ENCODE measurements around the gene FER.
"Not testable (repeated sequence)": the region's sequence is repeated elsewhere in the genome, so short reads cannot be mapped to it uniquely, and the experiment has no call there.

The FER gene

GRCh38 chr5:108748401-108749127, 867 bp downstream of the FER start:
- peak; percentile 99 for DNase-seq

GRCh38 chr5:108749128-108749861, 1.6 kb downstream of the FER start:
- DNase-seq, result peak; percentile 34

- DNase-seq, result no peak
Observed at GRCh38 chr5:108753331-108753730, 5.6 kb downstream of the FER start.

GRCh38 chr5:108753877-108754276, 6.2 kb downstream of the FER start:
- DNase-seq, result no peak

- no peak for DNase-seq
Observed at GRCh38 chr5:108760512-108760911, 12.8 kb downstream of the FER start.

- DNase-seq, result no peak
Observed at GRCh38 chr5:108762660-108763059, 15.0 kb downstream of the FER start.

GRCh38 chr5:108763222-108763916, 15.7 kb downstream of the FER start:
- no peak for DNase-seq

GRCh38 chr5:108765647-108766046, 17.9 kb downstream of the FER start:
- no peak for DNase-seq

- not testable (repeated sequence) for DNase-seq
Observed at GRCh38 chr5:108766916-108767315, 19.2 kb downstream of the FER start.

GRCh38 chr5:108769352-108769751, 21.7 kb downstream of the FER start:
- DNase-seq, result no peak

- DNase-seq, result no peak
Observed at GRCh38 chr5:108772626-108773025, 24.9 kb downstream of the FER start.

- no peak for DNase-seq
Observed at GRCh38 chr5:108773330-108773729, 25.6 kb downstream of the FER start.

- DNase-seq, result not testable (repeated sequence)
Observed at GRCh38 chr5:108774079-108774478, 26.4 kb downstream of the FER start.

GRCh38 chr5:108777582-108777981, 29.9 kb downstream of the FER start:
- DNase-seq, result not testable (repeated sequence)

- not testable (repeated sequence) for DNase-seq
Observed at GRCh38 chr5:108784577-108784976, 36.9 kb downstream of the FER start.

- no peak for DNase-seq
Observed at GRCh38 chr5:108786806-108787483, 39.2 kb downstream of the FER start.

GRCh38 chr5:108788142-108788541, 40.4 kb downstream of the FER start:
- DNase-seq, result no peak

- no peak for DNase-seq
Observed at GRCh38 chr5:108793207-108793606, 45.5 kb downstream of the FER start.

- DNase-seq, result not testable (repeated sequence)
Observed at GRCh38 chr5:108794349-108794748, 46.7 kb downstream of the FER start.

- no peak for DNase-seq
Observed at GRCh38 chr5:108797396-108797795, 49.7 kb downstream of the FER start.

GRCh38 chr5:108797986-108798385, 50.3 kb downstream of the FER start:
- no peak for DNase-seq

- DNase-seq, result no peak
Observed at GRCh38 chr5:108798513-108799265, 51.0 kb downstream of the FER start.
